Spleen (tissue), 7 donors: ENCODE measurements around the gene BNC2.

Experiments used
- POLR2A ChIP-seq, 3 donors: fragments of 450-650 bp; IDR thresholded peaks; one replicate each; pipeline ENCODE4 v1.5.1; 2017; ENCODE audit warnings: antibody characterized with exemption in 3 of 3, mild to moderate bottlenecking in 1 of 3
- POLR2AphosphoS5 ChIP-seq, 3 donors: sonication (generic); formaldehyde crosslinking; IDR thresholded peaks; one replicate each; pipeline ENCODE4 v1.5.1; 2017; ENCODE audit warnings: antibody characterized with exemption in 3 of 3
- TF ChIP-seq, protein P1 (sequence below), 11 experiments: fragments of 200-600 bp in 7 of 11; fragments of 450-650 bp in 4 of 11; sonication (generic) in 4 of 11; IDR thresholded peaks in 8 of 11; conservative IDR thresholded peaks in 3 of 11; 1 replicate in 7 of 11; 2 replicates in 4 of 11; pipeline versions ENCODE4 v1.4.0 to v1.8.0; 2016 to 2021; ENCODE audit warnings: antibody characterized with exemption in 11 of 11, inconsistent platforms in 4 of 11, mild to moderate bottlenecking in 1 of 11
- donor health status: DM: no; HTN: no; CAD: no; lungs with moderate emphysema.
- donor health status: DM: no; HTN: no; CAD: no.
- donor health status: DM: no; HTN: no; CAD: no.

DNA sequence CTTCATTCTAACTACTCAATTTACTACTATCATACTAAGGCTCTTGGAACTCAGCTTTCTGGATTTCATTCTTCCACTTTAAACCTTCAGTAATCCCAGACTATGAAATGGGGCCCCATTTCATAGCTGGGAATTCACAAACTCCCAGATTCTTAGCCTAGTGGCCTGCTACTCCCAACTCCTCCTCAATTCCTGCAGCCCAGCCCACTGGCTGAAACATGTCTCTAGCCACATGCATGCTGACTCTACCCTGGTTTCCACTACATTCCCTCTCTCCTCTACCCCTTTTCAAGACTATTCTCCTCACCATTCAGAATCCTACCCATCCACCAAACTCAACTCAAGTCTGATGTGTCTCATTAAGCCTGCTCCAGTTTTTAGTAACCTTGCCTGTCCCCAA is 370.6 kb downstream of the BNC2 start:
- TF ChIP-seq, protein P1, sequence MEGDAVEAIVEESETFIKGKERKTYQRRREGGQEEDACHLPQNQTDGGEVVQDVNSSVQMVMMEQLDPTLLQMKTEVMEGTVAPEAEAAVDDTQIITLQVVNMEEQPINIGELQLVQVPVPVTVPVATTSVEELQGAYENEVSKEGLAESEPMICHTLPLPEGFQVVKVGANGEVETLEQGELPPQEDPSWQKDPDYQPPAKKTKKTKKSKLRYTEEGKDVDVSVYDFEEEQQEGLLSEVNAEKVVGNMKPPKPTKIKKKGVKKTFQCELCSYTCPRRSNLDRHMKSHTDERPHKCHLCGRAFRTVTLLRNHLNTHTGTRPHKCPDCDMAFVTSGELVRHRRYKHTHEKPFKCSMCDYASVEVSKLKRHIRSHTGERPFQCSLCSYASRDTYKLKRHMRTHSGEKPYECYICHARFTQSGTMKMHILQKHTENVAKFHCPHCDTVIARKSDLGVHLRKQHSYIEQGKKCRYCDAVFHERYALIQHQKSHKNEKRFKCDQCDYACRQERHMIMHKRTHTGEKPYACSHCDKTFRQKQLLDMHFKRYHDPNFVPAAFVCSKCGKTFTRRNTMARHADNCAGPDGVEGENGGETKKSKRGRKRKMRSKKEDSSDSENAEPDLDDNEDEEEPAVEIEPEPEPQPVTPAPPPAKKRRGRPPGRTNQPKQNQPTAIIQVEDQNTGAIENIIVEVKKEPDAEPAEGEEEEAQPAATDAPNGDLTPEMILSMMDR (IDR thresholded peaks at IDR 0.05 in 8 of 11, conservative IDR thresholded peaks at IDR 0.05 in 3 of 11) = no peak
- TF ChIP-seq POLR2A (IDR thresholded peaks at IDR 0.05) (no peak), POLR2AphosphoS5 (IDR thresholded peaks at IDR 0.05) (no peak)
